ENCODE measurements around the gene SPATA31C1.
"Not testable (repeated sequence)": the region's sequence is repeated elsewhere in the genome, so short reads cannot be mapped to it uniquely, and the experiment has no call there.

The SPATA31C1 gene

DNA sequence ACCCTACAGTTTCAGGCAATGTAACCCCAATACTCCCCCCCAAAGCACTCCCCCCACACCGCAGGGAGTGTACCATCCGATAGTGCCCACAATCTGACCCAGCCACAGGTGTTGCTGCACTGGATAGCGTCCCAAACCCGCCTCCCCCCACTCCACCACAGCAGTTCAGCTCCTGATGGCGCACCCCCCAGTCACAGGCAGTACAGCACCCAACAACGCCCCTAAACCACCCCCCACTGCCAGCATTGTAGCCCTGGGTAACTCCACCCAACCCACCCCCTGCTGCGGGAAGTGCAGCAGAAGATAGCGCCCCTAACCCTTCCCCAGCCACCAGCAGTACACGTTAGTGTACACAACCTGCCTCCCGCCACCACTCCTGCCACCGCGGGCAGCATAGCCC is 20.6 kb downstream of the SPATA31C1 start:
- FAIRE-seq, result not testable (repeated sequence)

DNA sequence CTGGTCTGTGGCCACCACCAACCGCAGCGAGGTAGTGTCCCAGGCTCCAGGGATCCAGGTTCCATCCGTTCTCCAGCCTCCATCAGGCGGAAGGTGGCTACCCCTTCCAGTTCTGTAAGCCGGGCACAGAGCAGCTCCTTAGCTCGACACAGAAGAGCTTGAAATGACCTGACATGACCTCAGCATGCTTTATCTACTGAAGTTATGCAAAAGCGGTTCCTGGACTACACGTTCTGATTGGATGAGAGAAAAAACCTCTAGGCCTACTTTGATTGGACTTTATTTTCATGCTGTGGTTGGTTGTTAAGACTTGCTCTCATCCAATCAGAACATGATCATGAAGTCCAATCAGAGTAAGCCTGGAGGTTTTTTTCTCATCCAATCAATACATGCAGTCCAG is 21.3 kb downstream of the SPATA31C1 start:
- FAIRE-seq, result not testable (repeated sequence)

DNA sequence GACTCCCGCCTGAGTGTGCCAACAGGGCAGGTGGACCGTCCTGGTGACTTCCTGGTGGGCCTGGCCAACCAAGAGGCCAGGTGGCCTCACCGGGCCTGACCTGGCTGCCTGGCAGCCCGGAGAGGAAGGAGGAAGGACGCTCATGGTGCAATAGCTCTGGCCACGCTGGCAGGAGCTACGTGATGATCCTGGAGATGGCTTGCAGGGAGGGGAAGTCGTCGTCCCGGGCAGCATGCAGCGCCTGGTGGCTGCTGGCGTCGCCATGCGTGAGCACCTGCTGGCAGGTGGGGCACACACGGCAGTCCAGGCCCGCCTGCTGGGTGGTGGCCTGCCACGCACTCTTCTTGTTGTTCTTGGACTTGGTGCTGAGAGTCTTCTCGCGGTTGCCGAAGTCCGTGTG is 26.3 kb downstream of the SPATA31C1 start:
- no peak for FAIRE-seq

DNA sequence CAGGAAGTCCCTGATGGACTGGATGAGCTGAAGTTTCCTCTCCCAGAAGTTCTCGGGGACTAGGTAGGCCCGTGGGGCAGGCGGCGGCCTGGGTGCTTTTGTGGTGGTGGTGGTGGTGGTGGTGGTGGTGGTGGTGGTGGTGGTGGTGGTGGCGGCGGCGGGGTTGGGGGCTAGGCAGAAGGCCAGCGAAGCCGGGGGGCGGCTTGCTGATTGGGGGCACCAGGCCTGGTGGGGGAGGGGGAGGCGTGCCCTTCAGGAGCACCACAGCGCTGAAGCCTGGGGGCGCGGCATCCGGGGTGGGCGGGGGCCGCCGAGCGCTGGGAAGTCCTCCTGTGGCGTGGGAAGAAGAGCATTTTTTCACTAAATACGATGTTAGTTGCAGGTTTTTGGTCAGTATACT is 26.9 kb downstream of the SPATA31C1 start:
- FAIRE-seq, result no peak

DNA sequence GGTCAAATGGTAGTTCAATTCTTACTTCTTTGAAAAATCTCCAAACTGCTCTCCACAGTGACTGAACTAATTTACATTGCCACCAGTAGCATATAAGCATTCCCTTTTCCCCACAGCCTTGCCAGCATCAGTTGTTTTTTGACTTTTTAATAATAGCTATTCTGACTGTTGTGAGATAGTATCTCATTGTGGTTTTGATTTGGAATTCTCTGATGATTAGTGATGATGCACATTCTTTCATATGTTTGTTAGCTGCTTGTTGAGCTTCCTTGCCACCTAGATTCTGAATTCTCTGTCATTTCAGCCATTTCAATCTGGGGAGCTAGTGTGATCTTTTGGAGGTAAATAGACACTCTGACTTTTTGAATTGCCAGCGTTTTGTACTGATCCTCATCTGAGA is 32.5 kb downstream of the SPATA31C1 start:
- no peak for FAIRE-seq

DNA sequence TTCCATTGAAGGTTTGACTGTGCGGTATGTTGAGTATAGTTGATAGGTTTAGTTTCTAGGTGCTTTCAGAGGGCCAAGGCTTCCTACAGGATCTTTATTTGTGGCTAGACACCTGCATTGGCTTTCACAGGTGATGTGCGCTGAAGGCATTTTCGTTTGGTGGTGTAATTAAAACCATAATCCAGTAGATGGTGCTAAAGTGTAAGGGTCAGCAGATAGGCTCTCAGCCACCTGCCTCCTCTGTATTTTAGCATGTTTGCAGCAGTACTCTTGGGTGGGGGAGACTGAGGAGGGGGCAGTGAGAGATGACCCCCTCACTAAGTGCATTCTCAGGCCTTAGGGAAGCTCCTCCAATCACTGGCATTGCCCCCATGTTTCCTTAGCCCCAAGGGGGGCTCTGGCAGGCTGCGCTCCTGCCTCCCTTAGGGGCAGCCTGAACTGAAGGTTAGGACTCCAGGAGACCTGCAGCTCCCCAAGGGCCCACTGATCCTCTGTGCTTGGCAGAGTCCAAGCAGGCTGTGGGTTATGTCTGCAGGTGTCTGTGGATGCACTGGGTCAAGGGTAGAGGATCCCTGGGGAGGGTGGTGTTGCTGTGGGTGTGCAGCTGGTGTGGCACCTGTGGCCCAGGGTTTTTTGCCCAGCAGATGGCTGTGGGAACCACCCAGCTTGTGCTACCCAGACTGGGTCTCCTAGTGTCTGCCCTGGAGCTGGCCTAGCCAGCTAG is 33.2 kb downstream of the SPATA31C1 start:
- FAIRE-seq, result no peak

DNA sequence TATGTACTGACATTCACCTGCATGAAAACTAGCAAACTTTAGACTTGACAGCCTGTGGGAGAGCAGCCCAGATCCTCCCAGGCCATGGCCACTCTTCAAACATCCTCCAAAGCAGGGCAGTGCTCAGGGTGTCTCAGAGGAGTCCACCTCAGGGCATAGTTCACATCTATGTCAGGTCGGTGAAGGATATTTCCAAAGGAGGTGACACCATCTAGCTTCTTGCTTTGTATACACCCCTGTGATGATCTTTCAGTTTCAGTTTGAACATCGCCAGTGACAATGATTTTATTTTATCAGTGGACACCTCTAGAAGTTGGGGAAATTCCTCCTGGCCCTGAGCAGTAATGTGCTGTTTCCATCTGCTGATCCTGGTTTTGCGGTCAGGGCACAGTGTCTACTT is 36.5 kb downstream of the SPATA31C1 start:
- FAIRE-seq, result no peak

DNA sequence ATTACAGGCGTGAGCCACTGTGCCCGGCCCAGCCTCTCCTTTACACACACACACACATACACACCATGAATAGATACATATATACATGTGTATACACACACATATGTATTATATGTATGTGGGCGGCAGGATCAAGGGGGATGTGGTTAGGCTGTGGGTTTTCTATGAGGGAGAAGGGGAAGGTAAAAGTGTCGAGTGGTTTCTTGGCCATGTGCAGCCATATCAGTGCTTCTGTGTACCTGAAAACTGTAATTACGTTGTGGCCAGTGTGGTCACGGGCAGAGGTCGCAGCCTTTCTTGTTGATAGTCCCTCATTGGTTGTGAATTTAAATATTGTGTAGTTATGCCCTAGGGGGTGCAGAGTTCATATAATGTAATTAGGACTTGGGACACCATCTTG is 40.1 kb downstream of the SPATA31C1 start:
- no peak for FAIRE-seq

DNA sequence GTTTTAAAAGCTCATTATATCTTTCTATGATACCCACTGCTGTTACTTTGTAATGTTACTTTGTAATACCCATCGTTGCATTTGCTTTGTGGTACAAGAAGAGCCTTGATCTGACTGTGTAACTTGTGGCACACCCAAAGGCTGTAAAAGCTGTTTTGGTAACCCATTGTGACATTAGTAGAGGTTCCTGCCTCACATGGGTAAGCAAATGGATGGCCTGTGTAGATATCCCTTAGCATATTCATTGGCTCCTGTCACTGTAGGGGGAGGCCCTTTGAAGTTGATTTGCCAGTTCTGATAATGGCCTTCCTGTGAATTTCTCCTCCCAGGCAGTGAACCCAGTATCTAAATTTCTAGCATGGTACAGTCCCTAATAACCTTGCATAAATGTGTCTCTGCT is 40.8 kb downstream of the SPATA31C1 start:
- FAIRE-seq, result no peak

DNA sequence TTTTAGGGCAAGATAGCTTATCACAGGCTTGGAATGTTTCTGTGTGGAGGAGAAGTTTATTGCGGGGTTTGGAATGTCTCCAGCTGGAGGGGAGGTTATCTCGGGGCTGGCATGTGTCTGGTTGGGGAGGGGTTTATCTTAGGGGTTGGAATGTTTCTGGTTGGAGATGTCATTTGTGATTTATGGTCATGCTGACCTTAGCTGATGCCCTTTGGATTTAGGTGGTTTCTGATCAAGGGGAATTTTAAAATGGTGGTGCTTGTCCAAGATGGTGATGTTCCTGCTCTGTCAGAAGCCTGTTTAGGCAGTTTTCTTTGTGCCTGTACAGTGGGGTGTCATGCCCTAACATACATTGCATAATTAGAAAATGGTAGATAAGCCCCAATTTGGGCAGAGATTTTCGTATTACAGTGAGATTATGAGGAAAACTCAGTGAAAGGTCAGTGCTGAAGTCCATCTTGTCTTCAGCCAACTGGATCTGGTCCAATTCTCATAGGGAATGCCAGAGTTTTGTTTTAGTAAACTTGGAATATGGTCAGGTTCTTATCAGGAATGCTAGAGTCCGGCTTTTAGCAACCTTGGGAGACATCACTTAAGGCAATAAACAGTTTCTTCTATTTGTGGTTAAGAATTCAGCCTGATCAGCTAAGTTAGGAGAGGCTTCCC is 42.3 kb downstream of the SPATA31C1 start:
- no peak for FAIRE-seq

DNA sequence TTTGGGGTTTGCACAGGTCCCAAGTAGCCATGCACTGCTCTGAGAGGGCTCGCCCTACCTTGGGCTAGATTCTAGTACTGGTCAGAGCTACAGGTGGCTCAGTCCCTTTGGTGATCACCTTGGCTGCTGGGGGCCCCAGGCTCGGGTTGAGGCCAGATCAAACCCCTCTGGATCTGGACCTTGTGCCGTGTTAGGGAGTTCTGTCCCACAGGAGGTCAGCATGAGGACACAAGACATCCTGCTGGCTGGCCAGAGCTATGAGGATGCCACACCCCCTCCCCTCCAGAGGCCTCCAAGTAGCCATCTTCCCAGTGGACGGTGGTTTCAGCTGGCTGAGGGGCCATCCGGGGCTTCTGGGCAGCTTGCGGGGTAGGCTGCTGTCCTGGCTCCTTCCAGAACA is 46.0 kb downstream of the SPATA31C1 start:
- no peak for FAIRE-seq

DNA sequence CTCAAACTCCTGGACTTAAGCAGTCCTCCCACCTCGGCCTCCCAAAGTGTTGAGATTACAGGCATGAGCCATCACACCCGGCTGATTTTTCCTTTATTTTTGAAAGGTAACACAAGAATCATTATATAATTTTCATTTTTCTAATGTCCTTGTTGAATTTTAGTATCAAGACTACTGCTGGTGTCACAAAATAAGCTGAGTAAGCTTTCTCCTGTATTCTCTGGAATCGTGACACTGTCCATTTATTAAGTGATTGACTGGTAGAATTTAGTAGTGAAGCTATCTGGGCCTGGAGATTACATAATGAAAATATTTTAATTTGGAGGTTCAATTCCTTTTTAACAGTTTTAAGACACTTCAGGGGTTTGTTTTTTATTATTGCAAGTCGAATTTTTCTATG is 47.1 kb downstream of the SPATA31C1 start:
- no peak for FAIRE-seq

DNA sequence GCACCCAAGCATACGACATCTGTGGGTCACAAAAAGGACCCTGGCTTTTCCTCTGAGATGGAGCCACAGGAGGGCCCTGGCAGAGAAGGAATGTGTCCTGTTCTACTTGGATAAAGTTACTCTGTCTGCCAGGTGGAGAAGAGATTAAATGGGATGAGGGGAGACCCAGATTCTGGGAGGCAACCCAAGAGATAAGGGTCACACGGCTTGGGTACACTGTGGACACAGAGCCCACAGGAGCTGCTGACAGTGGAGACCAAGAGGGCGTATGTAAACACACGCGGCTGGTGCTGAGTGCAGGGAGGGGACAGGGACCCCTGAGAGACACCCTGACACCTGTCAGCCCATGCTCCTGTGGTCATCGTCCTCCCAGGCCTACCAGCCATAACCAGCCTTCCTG is 50.4 kb downstream of the SPATA31C1 start:
- FAIRE-seq, result no peak

DNA sequence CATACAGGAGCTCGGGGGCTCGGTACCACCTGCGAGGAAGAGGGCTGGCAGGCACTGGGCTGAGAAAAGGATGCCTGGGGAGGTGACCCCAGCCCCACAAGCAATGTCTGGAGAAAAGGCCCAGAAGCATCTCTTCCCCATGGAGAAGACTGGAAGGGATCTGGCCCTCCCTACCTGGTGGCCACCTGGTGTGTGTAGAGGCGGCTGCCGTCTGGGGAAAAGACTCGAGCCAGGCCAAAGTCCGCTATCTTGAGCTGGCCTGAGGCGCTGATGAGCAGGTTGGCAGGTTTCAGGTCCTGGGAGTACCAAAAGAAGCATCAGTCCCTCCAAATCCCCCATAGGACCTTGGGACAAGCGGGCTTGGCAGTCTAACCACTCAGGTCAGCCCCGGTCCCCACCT is 52.8 kb downstream of the SPATA31C1 start:
- FAIRE-seq, result no peak

DNA sequence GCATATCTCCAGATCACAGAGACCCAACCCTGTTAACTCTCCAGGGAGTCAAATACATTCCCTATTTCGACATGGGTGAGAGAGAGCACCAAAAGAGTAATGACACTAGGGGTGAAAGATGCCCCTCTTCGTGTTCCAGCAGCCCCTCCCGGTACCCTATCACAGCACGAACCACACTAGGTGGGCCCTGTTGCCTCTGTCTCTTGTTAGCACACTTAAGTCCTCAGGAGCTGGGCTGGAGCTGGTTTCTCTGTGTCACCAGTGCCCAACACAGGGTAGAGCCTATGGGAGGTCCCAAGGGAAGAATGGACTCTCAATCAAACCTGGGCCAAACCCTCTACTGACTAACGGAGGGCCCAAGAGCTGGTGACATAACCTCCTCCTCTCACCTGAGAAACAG is 55.4 kb downstream of the SPATA31C1 start:
- no peak for FAIRE-seq
